NCI-H2196 (cell line): Measurements from ENCODE around the gene CFAP58.

Experiments
- DNase-seq: peaks from one replicate; lab custom pipeline; 2025; ENCODE audit not compliant: unreplicated experiment; lab: John Stamatoyannopoulos, UW

CFAP58 gene

DNA sequence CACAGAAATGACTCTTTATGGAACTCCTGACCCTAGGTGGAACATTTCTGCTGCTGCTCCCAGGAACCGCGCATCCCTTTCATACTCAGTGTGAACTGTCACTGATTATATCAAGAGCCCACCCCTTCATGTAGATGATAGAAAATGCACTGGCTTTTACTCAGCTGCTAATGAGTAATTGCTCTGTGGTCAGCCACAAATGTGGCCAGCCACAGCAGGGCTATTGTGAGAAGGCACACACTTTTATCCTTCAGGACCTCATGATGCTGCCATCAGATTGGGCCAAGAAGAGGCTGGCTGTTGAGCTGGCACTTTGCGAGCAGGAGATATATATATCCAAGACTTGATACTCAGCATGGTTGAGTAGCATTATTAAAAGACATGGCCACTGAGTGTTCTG is 124.7 kb downstream of the CFAP58 start:
- DNase-seq: no peak

DNA sequence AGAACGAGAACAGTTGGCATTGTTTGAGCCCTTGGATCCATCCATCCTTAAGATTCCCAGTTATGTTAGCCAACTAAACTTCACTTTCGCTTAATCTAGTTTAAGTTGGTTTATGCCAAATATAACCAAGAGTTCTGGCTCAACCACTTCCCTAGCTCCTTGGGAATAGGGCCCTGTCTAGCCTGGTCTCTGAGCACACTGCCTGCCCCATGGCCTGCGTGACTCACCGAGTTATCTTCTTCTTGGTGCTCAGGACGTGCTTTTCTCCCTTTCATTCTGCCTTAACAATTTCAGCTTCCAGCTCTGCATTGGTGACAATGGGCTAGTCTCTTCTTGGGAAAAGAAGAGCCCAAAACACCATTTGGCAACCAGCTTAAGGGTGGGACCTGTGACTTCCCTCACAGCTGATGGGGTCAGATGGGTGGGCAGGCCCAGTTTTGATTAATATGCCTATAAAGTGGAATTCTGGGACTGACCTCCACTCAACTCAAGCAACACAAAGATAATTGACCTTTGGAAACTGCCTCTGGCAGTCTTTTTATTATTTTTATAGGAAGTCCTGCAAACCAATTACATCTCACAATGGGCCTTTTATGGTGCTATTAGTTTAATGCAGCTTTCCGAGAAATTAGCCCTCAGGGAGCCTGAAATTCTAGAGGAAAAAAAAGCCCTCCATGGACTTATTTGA is 126.4 kb downstream of the CFAP58 start:
- no peak for DNase-seq

DNA sequence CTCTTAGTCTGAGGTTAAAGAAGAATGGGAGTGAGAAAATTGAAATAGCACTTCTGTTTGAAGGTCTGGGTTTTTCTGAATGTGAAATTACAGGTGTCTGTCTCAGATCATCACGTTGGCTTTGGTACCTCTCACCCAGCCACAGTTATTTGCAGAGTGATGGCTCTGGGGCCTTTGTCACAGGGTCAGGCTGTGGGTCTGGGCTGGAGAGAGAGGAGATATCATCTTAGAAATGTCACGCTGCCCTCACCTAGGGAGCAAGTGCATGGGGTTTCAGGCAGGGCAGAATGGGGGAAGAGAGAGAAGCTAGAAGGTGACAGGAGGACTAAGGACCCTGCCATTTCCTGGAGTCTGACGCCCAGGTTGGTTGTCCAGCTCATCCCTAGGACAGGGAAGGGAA is 127.2 kb downstream of the CFAP58 start:
- no peak for DNase-seq

DNA sequence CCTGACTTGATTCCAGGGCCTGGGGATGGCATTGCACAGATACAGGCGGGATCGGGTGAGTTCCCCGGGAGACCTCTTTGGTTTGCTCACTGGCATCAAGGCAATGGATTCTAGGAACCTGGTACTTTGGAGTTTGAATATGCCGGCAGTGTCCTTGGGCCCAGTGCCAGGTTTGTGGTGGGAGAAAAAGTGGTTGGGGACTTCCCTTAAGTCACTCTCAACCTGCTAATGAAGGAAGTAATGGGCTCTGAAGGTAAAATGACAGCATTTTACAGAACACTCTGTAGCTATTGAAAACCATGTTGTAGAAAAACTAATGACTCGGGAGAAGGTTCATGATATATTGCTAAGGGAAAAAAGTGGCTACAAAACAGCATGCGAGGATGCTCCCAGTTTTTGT is 129.9 kb downstream of the CFAP58 start:
- no peak for DNase-seq

DNA sequence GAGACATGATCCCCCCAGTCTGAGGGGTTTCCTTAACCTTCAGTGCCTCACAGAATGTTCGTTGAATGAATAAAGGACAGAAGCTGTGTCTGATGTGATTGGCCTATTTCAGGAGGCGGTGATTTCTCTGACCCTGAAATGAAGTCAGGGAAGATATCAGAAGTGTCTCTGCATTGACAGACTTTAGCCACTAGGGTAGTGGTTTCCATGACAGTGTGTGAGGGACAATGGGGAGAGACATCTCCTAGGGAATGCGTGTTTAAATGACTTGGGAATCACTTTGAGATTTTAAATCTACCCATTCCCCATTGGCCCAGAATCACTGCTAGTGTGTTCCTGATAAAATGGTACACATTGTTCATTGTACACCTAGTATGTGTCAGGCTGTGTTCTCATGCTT is 132.0 kb downstream of the CFAP58 start:
- DNase-seq: no peak

DNA sequence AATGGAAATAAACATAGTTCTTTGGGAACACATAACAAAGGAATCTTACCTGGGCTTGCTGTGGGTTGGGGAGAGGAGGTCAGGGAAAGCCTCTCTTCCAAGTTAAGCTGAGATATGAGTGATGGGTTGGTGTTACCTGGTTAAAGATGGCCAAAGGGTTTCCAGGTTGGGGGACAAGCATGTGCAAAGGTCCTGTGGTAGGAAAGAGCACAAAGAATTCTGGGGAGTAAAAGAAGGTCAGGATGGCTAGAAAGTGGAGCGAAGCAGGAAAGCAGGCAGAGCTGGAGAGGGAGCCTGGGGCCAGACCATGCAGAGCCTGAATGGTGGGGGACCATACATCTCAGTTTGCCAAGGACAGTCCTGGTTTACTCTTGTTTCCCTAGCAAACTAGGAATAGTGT is 133.2 kb downstream of the CFAP58 start:
- no peak for DNase-seq

DNA sequence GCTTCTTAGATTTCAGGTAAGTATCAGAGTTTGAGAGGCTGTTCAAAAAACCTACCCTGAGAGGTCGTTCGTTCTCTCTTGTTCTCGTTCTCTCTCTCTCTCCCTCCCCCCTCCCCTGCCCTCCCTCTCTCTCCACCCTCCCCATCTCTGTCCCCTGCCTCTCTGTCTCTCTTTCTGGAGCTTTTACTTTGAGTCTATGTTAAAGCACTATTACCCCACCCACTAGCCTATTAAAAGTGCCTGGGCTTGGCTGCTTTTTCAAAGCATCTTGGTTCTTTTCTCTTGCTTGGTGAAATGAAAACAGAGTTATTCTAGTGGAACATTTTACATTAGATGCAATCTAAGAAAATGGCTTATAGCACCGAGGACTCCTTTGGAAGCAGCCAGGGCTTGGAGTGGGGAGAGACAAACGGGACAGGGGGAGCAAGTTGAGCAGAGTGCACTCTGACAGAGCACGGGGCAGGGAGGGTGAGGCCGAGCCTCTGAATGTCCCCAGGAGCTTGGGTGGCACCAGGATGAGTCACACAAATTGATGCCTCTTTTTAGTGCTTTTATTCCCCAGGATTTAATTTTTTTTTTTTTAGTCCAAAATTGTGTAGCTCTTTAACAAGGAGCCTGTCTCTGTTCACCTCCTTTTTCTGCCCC is 134.3 kb downstream of the CFAP58 start:
- DNase-seq: no peak

DNA sequence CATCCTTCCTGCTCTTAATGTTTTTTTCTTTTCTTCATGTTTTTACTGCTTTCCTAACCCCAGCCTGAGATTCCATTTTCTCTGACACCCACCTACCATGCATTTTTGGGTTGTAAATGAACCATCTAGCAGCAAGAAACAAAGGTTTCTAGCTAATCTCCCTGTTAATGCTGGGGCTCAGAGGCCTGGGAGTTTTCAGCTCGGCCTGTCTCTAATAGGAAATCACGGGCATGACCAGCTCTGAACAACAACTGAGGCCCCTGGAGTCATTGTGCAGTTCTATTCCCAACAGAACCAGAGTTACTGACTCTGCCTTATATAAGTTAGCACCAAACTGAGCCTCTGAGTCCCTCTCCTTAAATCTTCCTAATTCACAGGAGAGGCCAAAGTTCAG is 134.8 kb downstream of the CFAP58 start:
- DNase-seq: no peak

DNA sequence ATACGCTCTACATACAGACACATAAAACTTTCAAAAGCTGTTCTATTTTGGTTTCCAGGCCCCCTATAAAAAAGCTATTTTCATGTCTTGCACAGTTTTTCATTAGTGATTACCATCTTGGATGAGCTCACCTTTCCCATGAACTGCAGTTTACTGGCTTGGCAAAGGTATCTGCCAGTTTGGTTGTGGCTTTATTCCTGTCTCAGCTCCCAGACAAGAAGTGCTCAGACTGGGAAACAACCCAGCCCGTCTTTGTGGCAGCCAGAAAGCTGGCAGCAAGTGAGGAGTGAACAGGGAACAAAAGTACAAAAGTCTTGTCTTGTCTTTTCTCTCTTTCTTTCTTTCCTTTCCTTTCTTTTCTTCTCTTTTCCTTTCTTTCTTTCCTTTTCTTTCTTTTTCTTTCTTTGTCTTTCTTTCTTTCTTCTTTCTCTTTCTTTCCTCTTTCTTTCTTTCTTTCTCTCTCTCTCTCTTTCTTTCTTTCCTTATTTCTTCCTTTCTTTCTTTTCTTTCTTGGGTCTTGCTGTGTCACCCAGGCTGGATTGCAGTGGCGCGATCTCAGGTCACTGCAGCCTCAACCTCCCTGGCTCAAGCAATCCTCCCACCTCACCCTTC is 138.8 kb downstream of the CFAP58 start:
- DNase-seq: no peak

DNA sequence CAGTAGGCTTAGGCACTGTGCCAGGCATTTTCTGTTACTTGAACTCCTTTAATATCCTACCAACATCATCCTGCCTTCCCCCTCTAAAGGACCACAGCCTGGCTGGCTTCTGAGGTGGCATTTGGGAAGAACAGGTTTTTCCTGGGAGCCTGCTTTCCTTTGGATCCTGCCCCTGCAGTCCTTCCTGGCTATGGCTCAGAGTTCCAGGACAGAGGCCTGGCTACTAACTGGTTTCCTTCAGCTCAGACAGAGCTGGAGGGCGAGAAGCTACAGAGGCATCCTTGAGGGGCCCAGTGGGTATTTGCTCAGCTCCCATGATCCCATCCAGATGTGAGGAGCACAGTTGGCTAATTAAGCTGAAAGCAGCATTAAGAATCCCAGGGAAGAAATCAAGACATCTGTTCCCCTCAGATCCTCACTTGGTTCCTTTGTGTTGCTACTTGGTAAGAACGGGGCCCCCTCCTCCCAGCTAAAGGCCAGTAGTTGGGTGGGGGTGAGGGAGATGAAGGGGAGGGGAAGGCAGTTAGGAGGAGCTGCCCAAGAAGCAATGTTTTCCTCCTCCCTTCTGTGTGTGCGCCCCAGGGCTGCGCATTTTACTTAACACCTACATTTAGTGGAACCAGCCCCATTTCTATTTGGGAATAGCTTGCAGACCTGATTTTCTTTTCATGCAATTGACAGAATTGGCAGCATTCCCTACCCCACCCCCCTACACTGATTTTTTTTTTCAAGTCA is 144.9 kb downstream of the CFAP58 start:
- no peak for DNase-seq

DNA sequence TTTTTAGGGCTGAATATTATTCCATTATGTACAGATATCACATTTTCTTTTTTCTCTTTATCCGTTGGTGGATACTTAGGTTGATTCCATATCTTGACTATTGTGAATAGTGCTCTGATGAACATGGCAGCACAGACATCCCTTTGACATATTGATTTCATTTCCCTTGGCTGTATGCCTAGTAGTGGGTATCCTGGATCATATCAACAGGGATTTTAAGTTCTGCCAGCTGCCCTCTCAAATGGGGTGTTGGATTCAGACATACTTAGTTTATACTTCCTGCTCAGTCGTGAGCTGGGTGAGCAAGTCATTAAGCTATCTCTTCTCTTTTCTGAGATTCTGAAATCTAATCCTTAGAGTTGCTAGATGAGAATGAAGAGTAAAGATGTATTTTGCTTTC is 147.8 kb downstream of the CFAP58 start:
- no peak for DNase-seq

DNA sequence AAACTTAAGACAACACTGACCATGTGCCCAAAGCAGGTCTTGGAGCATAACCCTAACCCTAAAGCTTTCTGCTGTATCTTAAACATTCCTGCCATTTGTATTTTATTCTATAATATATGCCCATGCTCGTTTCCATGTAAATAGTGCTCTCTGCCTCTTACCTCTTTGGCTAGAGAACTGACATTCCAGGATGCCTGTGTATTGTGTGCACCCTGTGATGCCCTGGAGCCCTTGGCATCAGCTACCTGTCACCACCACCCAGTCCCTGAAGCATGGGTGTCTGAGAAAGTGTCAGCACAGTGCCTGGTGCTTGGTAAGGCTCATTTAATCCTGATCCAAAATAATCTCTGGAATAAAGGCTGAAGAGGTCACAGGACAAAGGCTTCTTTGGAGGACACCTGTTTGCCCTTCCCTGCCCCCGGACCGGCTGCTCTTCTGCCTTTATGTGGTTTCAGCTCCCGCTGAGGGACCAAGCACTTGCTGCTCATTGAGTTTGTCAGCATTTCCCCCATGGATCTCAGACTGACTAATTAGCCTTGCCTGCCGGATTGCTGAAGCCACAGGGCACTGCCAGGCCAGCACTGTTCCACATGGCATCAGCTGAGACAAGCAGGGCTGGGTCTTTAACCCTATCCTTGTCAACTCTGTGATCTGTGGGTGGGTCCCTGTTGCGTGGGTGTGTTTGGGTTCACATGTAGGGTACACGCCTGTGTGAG is 148.4 kb downstream of the CFAP58 start:
- DNase-seq: no peak

DNA sequence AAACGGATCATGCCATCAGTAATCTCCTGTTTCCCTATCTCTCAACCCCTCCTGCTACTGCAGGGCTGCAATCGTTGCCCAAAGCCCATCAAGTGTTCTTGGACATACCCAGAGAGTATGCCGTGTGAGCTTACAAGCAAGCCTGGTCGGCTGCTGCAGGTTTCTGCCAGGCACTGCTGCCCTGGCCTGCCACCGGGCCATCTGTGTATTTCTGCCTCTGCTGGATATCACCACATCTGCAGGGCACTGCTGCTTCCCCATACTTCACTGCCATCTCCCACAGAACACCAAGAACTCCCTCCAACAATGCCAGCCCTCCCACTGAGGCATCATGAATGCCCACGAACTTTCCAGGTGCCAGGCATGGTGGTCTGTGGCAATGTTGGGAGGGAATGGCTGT is 149.3 kb downstream of the CFAP58 start:
- no peak for DNase-seq
